Mesenchymal stem cell (in vitro differentiated cells and primary cell): ENCODE measurements around the gene IL17RC.
"Not testable (repeated sequence)": the region's sequence is repeated elsewhere in the genome, so short reads cannot be mapped to it uniquely, and the experiment has no call there.

Experiments used
- DNase-seq: peaks from one replicate; pipeline ENCODE4 v3.0.0-alpha.2; 2013
- H2AFZ ChIP-seq: one replicate; pipeline ENCODE4 v1.6.1; 2013; ENCODE audit warnings: low read depth, mild to moderate bottlenecking, control low read depth, inconsistent platforms, low read length, moderate library complexity
- H2AK5ac ChIP-seq: 2 replicates; pipeline ENCODE4 v1.6.1; 2013; ENCODE audit warnings: low read length, moderate library complexity, mild to moderate bottlenecking, inconsistent platforms; ENCODE audit not compliant: severe bottlenecking
- H2BK120ac ChIP-seq: one replicate; pipeline ENCODE4 v1.6.1; 2013; ENCODE audit warnings: low read depth, mild to moderate bottlenecking, inconsistent platforms, low read length, moderate library complexity
- H2BK12ac ChIP-seq, 2 experiments: one replicate each; pipeline ENCODE4 v1.6.1; 2013; ENCODE audit warnings: inconsistent platforms in 2 of 2, low read length in 2 of 2, mild to moderate bottlenecking in 2 of 2, moderate library complexity in 2 of 2, control low read depth in 1 of 2
- H2BK15ac ChIP-seq: one replicate; pipeline ENCODE4 v1.6.1; 2013; ENCODE audit warnings: mild to moderate bottlenecking, low read depth, inconsistent platforms; ENCODE audit not compliant: poor library complexity, severe bottlenecking
- H2BK5ac ChIP-seq: 2 replicates; pipeline ENCODE4 v1.6.1; 2013; ENCODE audit warnings: low read depth, mild to moderate bottlenecking, low read length, control low read depth, inconsistent platforms; ENCODE audit not compliant: poor library complexity, severe bottlenecking
- H3K14ac ChIP-seq, 2 experiments: one replicate each; pipeline ENCODE4 v1.6.1; 2013; ENCODE audit warnings: inconsistent platforms in 2 of 2, low read length in 2 of 2, control low read depth in 1 of 2, mild to moderate bottlenecking in 1 of 2, moderate library complexity in 1 of 2
- H3K18ac ChIP-seq, 2 experiments: one replicate each; pipeline ENCODE4 v1.6.1; 2013; ENCODE audit warnings: inconsistent platforms in 2 of 2, low read length in 2 of 2, control low read depth in 1 of 2, low read depth in 1 of 2, mild to moderate bottlenecking in 1 of 2
- H3K23ac ChIP-seq, 2 experiments: one replicate each; pipeline ENCODE4 v1.6.1; 2013; ENCODE audit warnings: inconsistent platforms in 2 of 2, low read length in 2 of 2, mild to moderate bottlenecking in 2 of 2, moderate library complexity in 2 of 2, control low read depth in 1 of 2
- H3K27ac ChIP-seq: 2 replicates; pipeline ENCODE4 v1.5.1; 2013; ENCODE audit warnings: mild to moderate bottlenecking, moderate library complexity, low read length, control low read depth, inconsistent platforms; ENCODE audit not compliant: poor library complexity, severe bottlenecking
- H3K27me3 ChIP-seq, 2 experiments: 2 replicates each; pipeline versions ENCODE4 v1.6.1 to v1.7.0; 2013; ENCODE audit warnings: low read length in 2 of 2, mild to moderate bottlenecking in 2 of 2, moderate library complexity in 2 of 2, control low read depth in 1 of 2, inconsistent platforms in 1 of 2; ENCODE audit not compliant: control insufficient read depth in 1 of 2, insufficient read depth in 1 of 2
- H3K36me3 ChIP-seq, 2 experiments: 2 replicates each; pipeline versions ENCODE4 v1.6.1 to v1.7.0; 2013; ENCODE audit warnings: low read length in 2 of 2, control low read depth in 1 of 2, inconsistent platforms in 1 of 2, low read depth in 1 of 2, mild to moderate bottlenecking in 1 of 2; ENCODE audit not compliant: insufficient read depth in 2 of 2, control insufficient read depth in 1 of 2
- H3K4ac ChIP-seq, 2 experiments: one replicate each; pipeline ENCODE4 v1.6.1; 2013; ENCODE audit warnings: inconsistent platforms in 2 of 2, low read length in 2 of 2, mild to moderate bottlenecking in 2 of 2, moderate library complexity in 2 of 2, control low read depth in 1 of 2, low read depth in 1 of 2
- H3K4me1 ChIP-seq: 2 replicates; pipeline ENCODE4 v1.6.1; 2013; ENCODE audit warnings: low read depth, low read length, control low read depth; ENCODE audit not compliant: control insufficient read depth, insufficient read depth
- H3K4me2 ChIP-seq: 2 replicates; pipeline ENCODE4 v1.6.1; 2013; ENCODE audit warnings: low read length, mild to moderate bottlenecking, inconsistent platforms; ENCODE audit not compliant: poor library complexity, severe bottlenecking
- H3K4me3 ChIP-seq, 2 experiments: 2 replicates each; pipeline versions ENCODE4 v1.5.1 to v1.7.0; 2013; ENCODE audit warnings: low read length in 2 of 2, mild to moderate bottlenecking in 2 of 2, control low read depth in 1 of 2, low read depth in 1 of 2; ENCODE audit not compliant: insufficient read depth in 1 of 2
- H3K79me1 ChIP-seq: replicated peaks from 2 replicates; pipeline ENCODE4 v1.6.1; 2013; ENCODE audit warnings: mild to moderate bottlenecking, control low read depth, low read length, inconsistent platforms; ENCODE audit not compliant: poor library complexity, severe bottlenecking
- H3K9ac ChIP-seq: 2 replicates; pipeline ENCODE4 v1.7.0; 2013; ENCODE audit warnings: mild to moderate bottlenecking, low read length, moderate library complexity
- H3K9me3 ChIP-seq: 2 replicates; pipeline ENCODE4 v1.7.0; 2013; ENCODE audit warnings: mild to moderate bottlenecking, low read length; ENCODE audit not compliant: control insufficient read depth
- H4K8ac ChIP-seq: one replicate; pipeline ENCODE4 v1.6.1; 2013; ENCODE audit warnings: inconsistent platforms, mild to moderate bottlenecking, low read length, moderate library complexity
- H4K91ac ChIP-seq: one replicate; pipeline ENCODE4 v1.6.1; 2013; ENCODE audit warnings: mild to moderate bottlenecking, low read length, inconsistent platforms
- WGBS: methylation state at CpG from one replicate; pipeline ENCODE4 v1.1.7; 2013; ENCODE audit warnings: mixed read lengths; 5-methylcytosine and 5-hydroxymethylcytosine counted together

Gene IL17RC

GRCh38 chr3:9893739-9894138, 23.2 kb upstream of the IL17RC start:
- no peak for DNase-seq
- no peak overlapping the region for H2BK12ac ChIP-seq
- H3K4ac ChIP-seq: no peak overlapping the region
- H3K9ac ChIP-seq: peak overlapping the region; percentile 43
- no peak overlapping the region for H2BK15ac ChIP-seq
- H3K27ac ChIP-seq: peak overlapping the region; percentile 30
- peaks cover 7 to 25% of the 10 kb centered on the region in 2 experiments for H3K36me3 ChIP-seq
- no peak overlapping the region for H4K8ac ChIP-seq
- WGBS: 86% methylated on average over 1 of the region's 1 CpG
- no peak overlapping the region for H3K18ac ChIP-seq
- H2AK5ac ChIP-seq: peak overlapping the region; percentile 82
- peak overlapping the region in 1 of 2 experiments; percentile 36 for H3K4me3 ChIP-seq
- H3K79me1 ChIP-seq: peaks cover 12% of the 10 kb centered on the region
- H4K91ac ChIP-seq: no peak overlapping the region
- no peaks in the 10 kb centered on the region for H3K9me3 ChIP-seq
- H2BK5ac ChIP-seq: no peak overlapping the region
- H3K14ac ChIP-seq: no peak overlapping the region
- H3K4me2 ChIP-seq: no peak overlapping the region
- peaks cover 17% of the 10 kb centered on the region for H3K4me1 ChIP-seq
- no peak overlapping the region for H2BK120ac ChIP-seq
- H2AFZ ChIP-seq: no peak overlapping the region
- H3K23ac ChIP-seq: no peak overlapping the region
- H3K27me3 ChIP-seq: no peaks in the 10 kb centered on the region

GRCh38 chr3:9895715-9896114, 21.2 kb upstream of the IL17RC start:
- not testable (repeated sequence) for H3K9ac ChIP-seq, H3K27me3 ChIP-seq, H3K18ac ChIP-seq, H2BK5ac ChIP-seq, H2BK12ac ChIP-seq, H3K9me3 ChIP-seq, H3K4me3 ChIP-seq, H2AK5ac ChIP-seq, DNase-seq, H3K4ac ChIP-seq, H2AFZ ChIP-seq, H3K23ac ChIP-seq, H3K14ac ChIP-seq, H2BK15ac ChIP-seq, H3K4me2 ChIP-seq, H3K27ac ChIP-seq, H2BK120ac ChIP-seq, H4K91ac ChIP-seq, H4K8ac ChIP-seq
- Histone ChIP-seq H3K4me1 (peaks cover 18% of the 10 kb centered on the region), H3K79me1 (peaks cover 14% of the 10 kb centered on the region), H3K36me3 (peaks cover 7 to 25% of the 10 kb centered on the region in 2 experiments)
- 90% methylated on average over 3 of the region's 3 CpGs for WGBS

GRCh38 chr3:9896755-9897407, 20.0 kb upstream of the IL17RC start:
- not testable (repeated sequence) for H3K9me3 ChIP-seq, H3K4me3 ChIP-seq, H3K9ac ChIP-seq, H2BK12ac ChIP-seq, H3K18ac ChIP-seq, H4K8ac ChIP-seq, H4K91ac ChIP-seq, H3K27me3 ChIP-seq, H2BK5ac ChIP-seq, H3K23ac ChIP-seq, H3K4me2 ChIP-seq, H2BK15ac ChIP-seq, H2AFZ ChIP-seq, H3K4ac ChIP-seq, H3K14ac ChIP-seq, H2BK120ac ChIP-seq
- DNase-seq: peak; percentile 62
- Histone ChIP-seq H3K79me1 (peaks cover 14% of the 10 kb centered on the region), H3K4me1 (peaks cover 18% of the 10 kb centered on the region), H3K27ac (peak overlapping the region; percentile 99), H3K36me3 (peaks cover 7 to 22% of the 10 kb centered on the region in 2 experiments), H2AK5ac (peak overlapping the region; percentile 74)
- 97% methylated on average over 9 of the region's 10 CpGs for WGBS

GRCh38 chr3:9897408-9898372, 19.2 kb upstream of the IL17RC start:
- no peak overlapping the region for H3K9ac ChIP-seq

More at GRCh38 chr3:9897408-9898372, 19.2 kb upstream of the IL17RC start:
- Histone ChIP-seq H3K23ac (no peak overlapping the region), H2AFZ (no peak overlapping the region), H3K36me3 (peaks cover 6 to 17% of the 10 kb centered on the region in 2 experiments), H3K27me3 (no peaks in the 10 kb centered on the region), H4K91ac (no peak overlapping the region), H2BK15ac (no peak overlapping the region), H2BK120ac (no peak overlapping the region), H2BK5ac (peak overlapping the region; percentile 89), H2BK12ac (no peak overlapping the region), H3K9me3 (no peaks in the 10 kb centered on the region), H3K79me1 (peaks cover 12% of the 10 kb centered on the region), H3K4ac (no peak overlapping the region), H3K14ac (no peak overlapping the region), H3K4me1 (peaks cover 21% of the 10 kb centered on the region), H3K4me2 (peak overlapping the region; percentile 47), H3K18ac (no peak overlapping the region), H3K27ac (peak overlapping the region; percentile 99), H3K4me3 (no peak overlapping the region), H4K8ac (peak overlapping the region; percentile 47), H2AK5ac (peak overlapping the region; percentile 97)
- DNase-seq: peak; percentile 22
- 79% methylated on average over 4 of the region's 4 CpGs for WGBS
